ENCODE measurements around the gene POT1.

The POT1 gene

GRCh38 chr7:124909808-124910207, 19.8 kb downstream of the POT1 start:
- DNase-seq, result no peak

GRCh38 chr7:124908259-124908658, 21.4 kb downstream of the POT1 start:
- no peak for DNase-seq

- DNase-seq, result no peak
Measured at GRCh38 chr7:124907490-124907889, 22.1 kb downstream of the POT1 start.

GRCh38 chr7:124898531-124898930, 31.1 kb downstream of the POT1 start:
- DNase-seq, result no peak

- no peak for DNase-seq
Measured at GRCh38 chr7:124896001-124896400, 33.6 kb downstream of the POT1 start.

GRCh38 chr7:124893140-124893827, 36.3 kb downstream of the POT1 start:
- DNase-seq, result no peak

GRCh38 chr7:124887247-124887646, 42.4 kb downstream of the POT1 start:
- no peak for DNase-seq

GRCh38 chr7:124881981-124882380, 47.6 kb downstream of the POT1 start:
- DNase-seq, result no peak

GRCh38 chr7:124879771-124880170, 49.9 kb downstream of the POT1 start:
- no peak for DNase-seq

- no peak for DNase-seq
Measured at GRCh38 chr7:124879103-124879502, 50.5 kb downstream of the POT1 start.

GRCh38 chr7:124874644-124875163, 54.9 kb downstream of the POT1 start:
- DNase-seq, result no peak

GRCh38 chr7:124857672-124858235, 71.9 kb downstream of the POT1 start:
- no peak for DNase-seq

- DNase-seq, result no peak
Measured at GRCh38 chr7:124856299-124856888, 73.2 kb downstream of the POT1 start.

GRCh38 chr7:124843336-124843735, 86.3 kb downstream of the POT1 start:
- DNase-seq, result no peak

- no peak for DNase-seq
Measured at GRCh38 chr7:124840435-124840834, 89.2 kb downstream of the POT1 start.

- no peak for DNase-seq
Measured at GRCh38 chr7:124839687-124840086, 89.9 kb downstream of the POT1 start.

GRCh38 chr7:124836173-124836572, 93.5 kb downstream of the POT1 start:
- DNase-seq, result no peak

GRCh38 chr7:124818807-124819206, 110.8 kb downstream of the POT1 start:
- DNase-seq, result no peak

GRCh38 chr7:124813994-124814798, 115.4 kb downstream of the POT1 start:
- no peak for DNase-seq

- DNase-seq, result no peak
Measured at GRCh38 chr7:124812764-124813163, 116.9 kb downstream of the POT1 start.

- DNase-seq, result no peak
Measured at GRCh38 chr7:124811341-124811740, 118.3 kb downstream of the POT1 start.

GRCh38 chr7:124810605-124811004, 119.0 kb downstream of the POT1 start:
- DNase-seq, result no peak

- DNase-seq, result no peak
Measured at GRCh38 chr7:124808206-124808605, 121.4 kb downstream of the POT1 start.
